Measurements from ENCODE around the gene RRAGD. TPM values are rescaled to one million over a fixed set of nuclear protein-coding genes. Genes with fewer than 3 reads are reported as not detected.

The RRAGD gene
- polyA plus RNA-seq, 3 donors = 5.0 to 7.9 (median 7.4) TPM

- no peaks in the 10 kb centered on the region for H3K36me3 ChIP-seq (replicated peaks in 1 of 2; ENCODE audit: control insufficient read depth in 1 of 2, insufficient read depth in 2 of 2, low read length in 2 of 2)
- no peaks in the 10 kb centered on the region for H3K36me3 Mint-ChIP-seq
- no peaks in the 10 kb centered on the region for H3K27me3 ChIP-seq (ENCODE audit: control insufficient read depth in 2 of 2, insufficient read depth in 2 of 2, low read length in 2 of 2)
- peaks cover 14% of the 10 kb centered on the region for H3K4me1 Mint-ChIP-seq
- H3K4me3 Mint-ChIP-seq = no peak overlapping the region
- H2AFZ ChIP-seq (ENCODE audit: insufficient read depth, low read depth, low read length, poor library complexity, severe bottlenecking) = peak overlapping the region; percentile 9
- WGBS (ENCODE audit: insufficient coverage) = no CpG with 5 or more reads among the region's 1 CpG
- H3K79me2 ChIP-seq (ENCODE audit: insufficient read depth, low read length) = no peaks in the 10 kb centered on the region
- H3K27me3 Mint-ChIP-seq (ENCODE audit: low read depth in 3 of 3) = peaks cover 2 to 9% (median 5%) of the 10 kb centered on the region in 3 donors
- H3K27ac ChIP-seq (ENCODE audit: low read depth in 1 of 2, low read length in 2 of 2) = no peak overlapping the region
- H3K27ac Mint-ChIP-seq = no peak overlapping the region
- intact Hi-C loops (cut with micrococcal nuclease) = no loop called here
- no peak overlapping the region for H3K4me2 ChIP-seq (replicated peaks; ENCODE audit: extremely low read depth, low read length, poor library complexity, severe bottlenecking)
- no peak overlapping the region for H3K4me3 ChIP-seq (replicated peaks in 1 of 3; ENCODE audit: low read depth in 2 of 3, low read length in 3 of 3)
- TF ChIP-seq CTCF (IDR thresholded peaks at IDR 0.05) = no peak
- peak in 1 of 3 donors; percentile 15 for DNase-seq
- no peaks in the 10 kb centered on the region for H3K9me3 ChIP-seq (replicated peaks in 1 of 2; ENCODE audit: control insufficient read depth in 1 of 2, insufficient read depth in 1 of 2, low read length in 2 of 2)
- H3K4me1 ChIP-seq (ENCODE audit: control insufficient read depth in 1 of 2, insufficient read depth in 2 of 2, low read length in 2 of 2) = peaks cover 7 to 8% of the 10 kb centered on the region in 2 donors
- peaks cover 0 to 2% (median 0%) of the 10 kb centered on the region in 7 donors for H3K9me3 Mint-ChIP-seq
- no peak overlapping the region for H3K9ac ChIP-seq (ENCODE audit: insufficient read depth, low read length, poor library complexity, severe bottlenecking)
- no peaks in the 10 kb centered on the region for H4K20me1 ChIP-seq (ENCODE audit: insufficient read depth, low read length)
Measured at GRCh38 chr6:89438248-89438647, 26.2 kb upstream of the RRAGD start.

- Mint-ChIP-seq H3K4me1 (peaks cover 20% of the 10 kb centered on the region), H3K9me3 (peaks cover 0 to 2% (median 0%) of the 10 kb centered on the region in 7 donors), H3K4me3 (no peak overlapping the region), H3K36me3 (no peaks in the 10 kb centered on the region), H3K27ac (no peak overlapping the region), H3K27me3 (ENCODE audit: low read depth in 3 of 3) (peaks cover 2 to 9% (median 7%) of the 10 kb centered on the region in 3 donors)
- no peaks in the 10 kb centered on the region for H4K20me1 ChIP-seq (ENCODE audit: insufficient read depth, low read length)
- no peaks in the 10 kb centered on the region for H3K36me3 ChIP-seq (replicated peaks in 1 of 2; ENCODE audit: control insufficient read depth in 1 of 2, insufficient read depth in 2 of 2, low read length in 2 of 2)
- H3K9me3 ChIP-seq (replicated peaks in 1 of 2; ENCODE audit: control insufficient read depth in 1 of 2, insufficient read depth in 1 of 2, low read length in 2 of 2) = no peaks in the 10 kb centered on the region
- H3K4me2 ChIP-seq (replicated peaks; ENCODE audit: extremely low read depth, low read length, poor library complexity, severe bottlenecking) = no peak overlapping the region
- no peak for DNase-seq
- no CpG with 5 or more reads among the region's 2 CpGs for WGBS (ENCODE audit: insufficient coverage)
- intact Hi-C loops (cut with micrococcal nuclease) = no loop called here
- H2AFZ ChIP-seq (ENCODE audit: insufficient read depth, low read depth, low read length, poor library complexity, severe bottlenecking) = no peak overlapping the region
- H3K4me3 ChIP-seq (replicated peaks in 1 of 3; ENCODE audit: low read depth in 2 of 3, low read length in 3 of 3) = no peak overlapping the region
- no peak overlapping the region for H3K27ac ChIP-seq (ENCODE audit: low read depth in 1 of 2, low read length in 2 of 2)
- H3K27me3 ChIP-seq (ENCODE audit: control insufficient read depth in 2 of 2, insufficient read depth in 2 of 2, low read length in 2 of 2) = no peaks in the 10 kb centered on the region
- peaks cover 12 to 13% of the 10 kb centered on the region in 2 donors for H3K4me1 ChIP-seq (ENCODE audit: control insufficient read depth in 1 of 2, insufficient read depth in 2 of 2, low read length in 2 of 2)
- no peak overlapping the region for H3K9ac ChIP-seq (ENCODE audit: insufficient read depth, low read length, poor library complexity, severe bottlenecking)
- H3K79me2 ChIP-seq (ENCODE audit: insufficient read depth, low read length) = no peaks in the 10 kb centered on the region
- no peak for TF ChIP-seq CTCF (IDR thresholded peaks at IDR 0.05)
Measured at GRCh38 chr6:89436226-89436625, 24.2 kb upstream of the RRAGD start.

All from CD14-positive monocyte (primary cell).